Measurements from ENCODE around the gene SEC14L6. TPM values are rescaled to one million over a fixed set of nuclear protein-coding genes. Genes with fewer than 3 reads are reported as not detected.

The SEC14L6 gene
- total RNA-seq, 6 experiments from 2014 or later = 0.06 to 0.39 (median 0.12) TPM; not detected in 1

DNA sequence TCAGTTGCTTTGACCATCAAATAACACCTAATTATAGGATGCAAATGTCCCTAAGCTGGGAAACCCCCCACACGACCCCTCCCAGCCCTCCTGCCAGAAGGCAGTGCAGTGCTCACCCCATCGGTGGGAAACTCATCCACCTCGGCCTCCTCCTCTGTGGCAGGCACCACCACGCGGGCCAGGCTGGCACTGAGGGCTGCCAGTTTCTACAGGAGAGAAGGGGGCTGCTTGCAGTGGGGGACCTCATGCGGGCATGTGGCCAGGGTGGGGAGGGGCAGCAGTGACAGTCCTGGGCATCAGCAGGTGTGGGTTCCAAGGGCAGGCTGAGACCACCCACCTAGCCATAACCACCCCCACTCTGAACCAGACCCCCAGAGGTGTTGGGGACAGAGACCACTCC is 34.4 kb upstream of the SEC14L6 start:
- H3K36me3 ChIP-seq = peaks cover 0 to 94% (median 37%) of the 10 kb centered on the region in 4 donors
- DNase-seq (no peak), ATAC-seq (no peak)
- H3K9me3 ChIP-seq = no peaks in the 10 kb centered on the region
- no peak for TF ChIP-seq POLR2A (IDR thresholded peaks at IDR 0.05)
- TF ChIP-seq, protein P1, sequence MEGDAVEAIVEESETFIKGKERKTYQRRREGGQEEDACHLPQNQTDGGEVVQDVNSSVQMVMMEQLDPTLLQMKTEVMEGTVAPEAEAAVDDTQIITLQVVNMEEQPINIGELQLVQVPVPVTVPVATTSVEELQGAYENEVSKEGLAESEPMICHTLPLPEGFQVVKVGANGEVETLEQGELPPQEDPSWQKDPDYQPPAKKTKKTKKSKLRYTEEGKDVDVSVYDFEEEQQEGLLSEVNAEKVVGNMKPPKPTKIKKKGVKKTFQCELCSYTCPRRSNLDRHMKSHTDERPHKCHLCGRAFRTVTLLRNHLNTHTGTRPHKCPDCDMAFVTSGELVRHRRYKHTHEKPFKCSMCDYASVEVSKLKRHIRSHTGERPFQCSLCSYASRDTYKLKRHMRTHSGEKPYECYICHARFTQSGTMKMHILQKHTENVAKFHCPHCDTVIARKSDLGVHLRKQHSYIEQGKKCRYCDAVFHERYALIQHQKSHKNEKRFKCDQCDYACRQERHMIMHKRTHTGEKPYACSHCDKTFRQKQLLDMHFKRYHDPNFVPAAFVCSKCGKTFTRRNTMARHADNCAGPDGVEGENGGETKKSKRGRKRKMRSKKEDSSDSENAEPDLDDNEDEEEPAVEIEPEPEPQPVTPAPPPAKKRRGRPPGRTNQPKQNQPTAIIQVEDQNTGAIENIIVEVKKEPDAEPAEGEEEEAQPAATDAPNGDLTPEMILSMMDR (IDR thresholded peaks at IDR 0.05) = no peak
- 29% methylated on average over 1 of the region's 6 CpGs for WGBS (ENCODE audit: insufficient coverage, low coverage, low lambda C conversion rate, missing lambda C conversion rate)
- H3K27ac ChIP-seq = no peak overlapping the region
- H3K27me3 ChIP-seq = no peaks in the 10 kb centered on the region
- intact Hi-C loops (cut with DNase I) = no loop called here
- H3K4me3 ChIP-seq = no peak overlapping the region
- H3K4me1 ChIP-seq = no peaks in the 10 kb centered on the region

DNA sequence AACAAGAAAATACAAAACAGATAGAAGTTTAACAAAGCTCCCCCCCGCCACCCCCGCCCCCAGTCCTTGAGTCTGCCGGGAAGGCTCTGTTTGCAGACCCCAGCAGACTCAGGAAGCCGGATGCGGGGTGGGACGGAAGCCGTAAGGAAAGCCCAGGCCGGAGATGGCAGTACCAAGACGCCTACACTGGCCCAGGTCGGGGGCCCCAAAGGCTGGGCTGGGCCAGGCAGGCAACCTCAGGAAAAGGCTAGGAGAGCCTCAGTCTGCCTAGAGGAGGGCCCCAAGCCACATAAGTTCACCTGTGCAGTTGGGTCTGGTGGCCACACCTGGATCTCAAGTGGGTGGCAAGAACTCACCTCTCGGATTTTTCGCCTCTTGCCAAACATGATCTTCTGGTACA is 31.9 kb upstream of the SEC14L6 start:
- no peak for TF ChIP-seq POLR2A (IDR thresholded peaks at IDR 0.05)
- TF ChIP-seq, protein P1 (IDR thresholded peaks at IDR 0.05) = no peak
- no peaks in the 10 kb centered on the region for H3K9me3 ChIP-seq
- no peaks in the 10 kb centered on the region for H3K27me3 ChIP-seq
- H3K4me1 ChIP-seq = peaks cover 0 to 8% (median 3%) of the 10 kb centered on the region in 4 donors
- no CpG with 5 or more reads among the region's 12 CpGs for WGBS (ENCODE audit: insufficient coverage, low coverage, low lambda C conversion rate, missing lambda C conversion rate)
- intact Hi-C loops (cut with DNase I) = no loop called here
- no peak overlapping the region for H3K4me3 ChIP-seq
- ATAC-seq (no peak), DNase-seq (no peak)
- H3K27ac ChIP-seq = no peak overlapping the region
- H3K36me3 ChIP-seq = peaks cover 0 to 72% (median 24%) of the 10 kb centered on the region in 4 donors

DNA sequence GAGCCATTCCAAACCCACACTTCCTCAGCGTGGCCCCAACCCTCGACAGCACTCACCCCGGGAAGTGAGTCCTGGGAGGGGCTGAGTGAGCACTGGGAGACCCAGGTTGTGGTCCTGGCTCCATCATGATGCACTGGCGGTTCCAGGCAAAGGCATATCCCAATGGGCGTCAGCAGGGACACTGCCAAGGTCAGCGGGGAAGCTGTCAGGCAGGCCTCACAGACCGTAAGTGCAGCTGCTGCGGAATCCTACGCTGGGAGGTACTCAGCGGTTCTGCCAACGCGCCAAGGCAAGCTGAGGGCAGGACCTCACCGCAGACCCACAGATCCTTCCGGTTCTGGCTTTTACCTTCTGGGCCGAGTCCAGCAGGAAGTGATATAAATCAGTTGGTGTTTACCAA is 29.3 kb upstream of the SEC14L6 start:
- no peak for DNase-seq
- H3K27ac ChIP-seq = no peak overlapping the region

DNA sequence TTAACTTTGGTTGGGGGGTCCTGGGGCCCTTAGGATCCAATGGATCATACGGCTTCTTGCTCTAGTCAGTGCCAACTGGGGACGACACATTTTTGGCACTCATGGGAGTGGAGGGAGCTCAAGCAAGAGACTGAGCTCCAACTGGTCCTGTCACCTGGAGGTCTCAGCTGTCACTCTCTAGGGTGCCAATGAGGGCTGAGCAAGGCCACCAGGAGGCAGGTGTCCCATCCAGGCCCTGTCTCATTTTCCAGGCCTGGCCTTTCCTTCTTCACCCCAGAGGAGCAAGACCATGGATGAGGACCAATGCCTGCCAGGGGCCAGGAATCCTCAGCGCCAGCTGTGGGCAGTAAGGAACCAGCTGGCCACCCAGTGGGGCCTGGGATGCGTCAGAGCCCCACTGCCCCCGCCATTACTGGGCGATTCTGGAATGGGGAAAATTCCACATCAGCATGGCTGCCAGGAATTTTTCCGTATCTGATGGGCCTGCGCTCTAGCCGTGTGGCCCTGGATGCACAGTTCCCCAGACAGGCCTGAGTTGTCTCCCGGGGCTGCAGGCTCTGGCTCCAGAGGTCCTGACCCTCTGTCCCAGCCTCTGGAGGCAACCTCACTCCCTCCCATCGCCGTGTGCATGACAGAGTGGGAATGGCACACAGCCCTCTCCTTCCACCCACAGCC is 28.6 kb upstream of the SEC14L6 start:
- Histone ChIP-seq H3K27me3 (no peaks in the 10 kb centered on the region), H3K27ac (no peak overlapping the region), H3K4me3 (no peak overlapping the region), H3K9me3 (no peaks in the 10 kb centered on the region), H3K4me1 (peaks cover 0 to 31% (median 7%) of the 10 kb centered on the region in 4 donors), H3K36me3 (peaks cover 0 to 45% (median 10%) of the 10 kb centered on the region in 4 donors)
- no peak for TF ChIP-seq POLR2A (IDR thresholded peaks at IDR 0.05)
- TF ChIP-seq, protein P1 (IDR thresholded peaks at IDR 0.05) = no peak
- ATAC-seq (peak in 3 of 4 donors; percentile 2 to 9 (median 3)), DNase-seq (no peak)
- no CpG with 5 or more reads among the region's 12 CpGs for WGBS (ENCODE audit: insufficient coverage, low coverage, low lambda C conversion rate, missing lambda C conversion rate)
- intact Hi-C loops (cut with DNase I) = no loop called here

More for the DNA sequence above, 29.3 kb upstream of the SEC14L6 start:
- Histone ChIP-seq H3K9me3 (no peaks in the 10 kb centered on the region), H3K27me3 (no peaks in the 10 kb centered on the region), H3K4me1 (peaks cover 0 to 31% (median 7%) of the 10 kb centered on the region in 4 donors), H3K4me3 (no peak overlapping the region), H3K36me3 (peaks cover 0 to 52% (median 14%) of the 10 kb centered on the region in 4 donors)
- 55% methylated on average over 5 of the region's 15 CpGs for WGBS (ENCODE audit: insufficient coverage, low coverage, low lambda C conversion rate, missing lambda C conversion rate)
- intact Hi-C loops (cut with DNase I) = no loop called here
- no peak for TF ChIP-seq POLR2A (IDR thresholded peaks at IDR 0.05)
- ATAC-seq = no peak
